Neural cell (in vitro differentiated cells): ENCODE results near the gene OSBPL9. TPM values are rescaled to one million over a fixed set of nuclear protein-coding genes. Genes with fewer than 3 reads are reported as not detected.

Experiments used
- H2AFZ ChIP-seq: fragments of 200-600, 300-800 bp; sonication (generic), shearing (Covaris generic); 2 replicates; pipeline ENCODE4 v1.6.0; 2014; ENCODE audit warnings: low read depth, mild to moderate bottlenecking, antibody characterized with exemption, low read length, moderate library complexity
- H3F3A ChIP-seq: fragments of 200-600 bp; shearing (Covaris generic); 2 replicates; pipeline ENCODE4 v1.6.1; 2016; ENCODE audit warnings: mild to moderate bottlenecking, moderate library complexity, mixed read lengths, antibody characterized with exemption, low read length; ENCODE audit not compliant: insufficient read depth, poor library complexity, severe bottlenecking
- H3K27ac ChIP-seq: fragments of 200-600, 300-800 bp; sonication (generic), shearing (Covaris generic); 2 replicates; pipeline ENCODE4 v1.5.1; 2014; ENCODE audit warnings: mild to moderate bottlenecking, low read length, moderate library complexity
- H3K27me3 ChIP-seq: fragments of 300-800, 200-600 bp; sonication (generic), shearing (Covaris generic); 2 replicates; pipeline ENCODE4 v1.6.0; 2014; ENCODE audit warnings: mild to moderate bottlenecking, low read depth, low read length, moderate library complexity; ENCODE audit not compliant: insufficient read depth
- H3K36me3 ChIP-seq: fragments of 300-800, 200-600 bp; sonication (generic), shearing (Covaris generic); 2 replicates; pipeline ENCODE4 v1.5.1; 2014; ENCODE audit warnings: mild to moderate bottlenecking, antibody characterized with exemption, low read length, moderate library complexity; ENCODE audit not compliant: insufficient read depth
- H3K4me2 ChIP-seq: fragments of 300-800, 200-600 bp; sonication (generic), shearing (Covaris generic); 2 replicates; pipeline ENCODE4 v1.6.0; 2014; ENCODE audit warnings: mild to moderate bottlenecking, low read length
- H3K4me3 ChIP-seq: fragments of 300-800, 200-600 bp; sonication (generic), shearing (Covaris generic); 2 replicates; pipeline ENCODE4 v1.5.1; 2014; ENCODE audit warnings: mild to moderate bottlenecking, low read length, moderate library complexity
- H3K79me2 ChIP-seq: fragments of 200-600 bp; shearing (Covaris generic); replicated peaks from 2 replicates; pipeline ENCODE4 v1.6.0; 2014; ENCODE audit warnings: mild to moderate bottlenecking, low read length, moderate library complexity; ENCODE audit not compliant: insufficient read depth
- H3K9ac ChIP-seq: fragments of 300-800, 200-600 bp; sonication (generic), shearing (Covaris generic); 2 replicates; pipeline ENCODE4 v1.6.1; 2016; ENCODE audit warnings: mild to moderate bottlenecking, low read length, mixed read lengths
- H3K9me2 ChIP-seq: fragments of 200-600 bp; shearing (Covaris generic); 2 replicates; pipeline ENCODE4 v1.6.1; 2016; ENCODE audit warnings: mild to moderate bottlenecking, low read length, mixed read lengths; ENCODE audit not compliant: insufficient read depth
- H3K9me3 ChIP-seq: fragments of 200-600, 300-800 bp; sonication (generic), shearing (Covaris generic); 2 replicates; pipeline ENCODE4 v1.6.1; 2016; ENCODE audit warnings: mild to moderate bottlenecking, mixed run types, low read length, moderate library complexity, mixed read lengths
- H4K20me1 ChIP-seq: fragments of 200-600 bp; shearing (Covaris generic); 2 replicates; pipeline ENCODE4 v1.6.1; 2016; ENCODE audit warnings: mild to moderate bottlenecking, mixed run types; ENCODE audit not compliant: insufficient read depth
- EP300 ChIP-seq: fragments of 450-650 bp; conservative IDR thresholded peaks from 2 replicates; pipeline ENCODE4 v1.6.1; 2014; ENCODE audit warnings: antibody characterized with exemption, mild to moderate bottlenecking, moderate library complexity; ENCODE audit not compliant: poor library complexity, severe bottlenecking
- EZH2 ChIP-seq: fragments of 200-600, 300-800 bp; shearing (Covaris generic), sonication (generic); IDR thresholded peaks from 2 replicates; pipeline ENCODE4 v1.6.1; 2014; ENCODE audit warnings: antibody characterized with exemption, low read length, borderline replicate concordance, mild to moderate bottlenecking; ENCODE audit not compliant: insufficient read depth, poor library complexity, severe bottlenecking
- MXI1 ChIP-seq: fragments of 450-650 bp; conservative IDR thresholded peaks from 2 replicates; pipeline ENCODE4 v1.6.1; 2014; ENCODE audit warnings: antibody characterized with exemption, mild to moderate bottlenecking; ENCODE audit not compliant: poor library complexity, severe bottlenecking
- POLR2AphosphoS5 ChIP-seq: IDR thresholded peaks from 2 replicates; pipeline ENCODE4 v1.6.1; 2012
- RAD21 ChIP-seq: fragments of 450-650 bp; conservative IDR thresholded peaks from 2 replicates; pipeline ENCODE4 v1.6.1; 2014; ENCODE audit warnings: antibody characterized with exemption, mild to moderate bottlenecking, moderate library complexity
- SMC3 ChIP-seq: fragments of 450-650 bp; conservative IDR thresholded peaks from 2 replicates; pipeline ENCODE4 v1.6.1; 2014; ENCODE audit warnings: antibody characterized with exemption, mild to moderate bottlenecking, moderate library complexity; ENCODE audit not compliant: poor library complexity
- TAF1 ChIP-seq: IDR thresholded peaks from 2 replicates; pipeline ENCODE4 v1.6.1; 2012; ENCODE audit warnings: low read depth
- polyA plus RNA-seq: library from polyadenylated mRNA; depleted of rRNA; stranded (reverse); fragments of >200 nt; gene quantifications from 2 replicates; pipeline ENCODE4 v1.2.3, GENCODE V29; 2014
- TF ChIP-seq, protein P1 (sequence below): fragments of 450-650 bp; IDR thresholded peaks from 2 replicates; pipeline ENCODE4 v1.5.1; 2014; ENCODE audit warnings: antibody characterized with exemption, mild to moderate bottlenecking, moderate library complexity; ENCODE audit not compliant: poor library complexity, severe bottlenecking

The OSBPL9 gene
- polyA plus RNA-seq, 1 donor from 2014 or later, result 117 TPM

DNA sequence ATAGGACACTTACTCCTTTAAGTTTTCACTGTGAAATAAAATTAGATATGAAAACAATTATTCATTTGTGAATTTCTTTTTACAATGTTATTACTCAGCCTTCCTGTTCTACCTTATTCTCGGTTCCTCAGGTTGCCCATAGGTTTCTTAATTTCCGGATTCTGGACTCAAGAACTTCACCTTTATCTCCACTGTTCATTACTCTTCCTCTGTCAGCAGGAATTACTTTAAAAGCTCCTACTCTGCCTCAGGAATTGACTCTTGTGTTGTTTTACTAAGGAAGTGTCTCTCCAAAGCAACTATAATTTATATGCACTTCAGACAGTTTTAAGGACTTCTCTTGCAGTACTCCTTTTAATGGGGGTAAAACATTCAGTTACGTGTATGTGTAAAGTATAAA is 123.8 kb downstream of the OSBPL9 start:
- Histone ChIP-seq H3K36me3 (no peaks in the 10 kb centered on the region), H3F3A (no peaks in the 10 kb centered on the region), H3K9me3 (no peaks in the 10 kb centered on the region), H3K9ac (no peak overlapping the region), H3K4me2 (no peak overlapping the region), H3K27ac (no peak overlapping the region), H3K9me2 (no peaks in the 10 kb centered on the region), H4K20me1 (no peaks in the 10 kb centered on the region), H3K4me3 (no peak overlapping the region), H3K27me3 (no peaks in the 10 kb centered on the region), H2AFZ (no peak overlapping the region), H3K79me2 (peaks cover 23% of the 10 kb centered on the region)
- no peak for TF ChIP-seq EP300
- no peak for TF ChIP-seq SMC3
- TF ChIP-seq, protein P1, sequence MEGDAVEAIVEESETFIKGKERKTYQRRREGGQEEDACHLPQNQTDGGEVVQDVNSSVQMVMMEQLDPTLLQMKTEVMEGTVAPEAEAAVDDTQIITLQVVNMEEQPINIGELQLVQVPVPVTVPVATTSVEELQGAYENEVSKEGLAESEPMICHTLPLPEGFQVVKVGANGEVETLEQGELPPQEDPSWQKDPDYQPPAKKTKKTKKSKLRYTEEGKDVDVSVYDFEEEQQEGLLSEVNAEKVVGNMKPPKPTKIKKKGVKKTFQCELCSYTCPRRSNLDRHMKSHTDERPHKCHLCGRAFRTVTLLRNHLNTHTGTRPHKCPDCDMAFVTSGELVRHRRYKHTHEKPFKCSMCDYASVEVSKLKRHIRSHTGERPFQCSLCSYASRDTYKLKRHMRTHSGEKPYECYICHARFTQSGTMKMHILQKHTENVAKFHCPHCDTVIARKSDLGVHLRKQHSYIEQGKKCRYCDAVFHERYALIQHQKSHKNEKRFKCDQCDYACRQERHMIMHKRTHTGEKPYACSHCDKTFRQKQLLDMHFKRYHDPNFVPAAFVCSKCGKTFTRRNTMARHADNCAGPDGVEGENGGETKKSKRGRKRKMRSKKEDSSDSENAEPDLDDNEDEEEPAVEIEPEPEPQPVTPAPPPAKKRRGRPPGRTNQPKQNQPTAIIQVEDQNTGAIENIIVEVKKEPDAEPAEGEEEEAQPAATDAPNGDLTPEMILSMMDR, result no peak
- no peak for TF ChIP-seq MXI1

DNA sequence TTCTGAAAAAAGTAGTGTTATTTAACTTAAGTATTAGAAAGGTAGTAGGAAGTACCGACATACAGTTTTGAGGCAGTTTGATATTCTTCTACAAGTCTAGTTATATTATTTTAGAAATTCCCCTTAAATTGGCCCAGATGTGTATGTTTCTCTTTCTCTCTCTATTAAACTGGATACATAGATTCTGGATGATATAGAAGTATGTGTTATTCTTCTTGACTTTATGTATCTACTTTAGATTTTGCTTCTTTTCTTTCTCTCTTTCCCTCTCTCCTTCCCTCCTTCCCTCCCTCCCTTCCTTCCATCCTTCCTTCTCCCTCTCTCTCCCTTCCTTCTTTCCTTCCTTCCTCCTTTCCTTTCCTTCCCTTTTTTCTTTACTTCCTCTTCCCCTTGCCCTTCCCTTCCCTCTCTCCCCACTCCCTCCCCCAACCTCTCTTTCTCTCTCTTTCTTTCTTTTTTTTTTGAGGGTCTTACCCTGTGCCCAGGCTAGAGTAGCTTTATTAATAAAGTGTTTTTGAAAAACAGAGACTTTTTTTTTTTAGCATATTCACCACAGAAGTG is 124.3 kb downstream of the OSBPL9 start:
- TF ChIP-seq, protein P1, result no peak
- TF ChIP-seq RAD21 (no peak), EP300 (no peak)
- no peaks in the 10 kb centered on the region for H3F3A ChIP-seq
- no peaks in the 10 kb centered on the region for H3K9me3 ChIP-seq
- H3K27ac ChIP-seq, result no peak overlapping the region
- no peaks in the 10 kb centered on the region for H4K20me1 ChIP-seq
- H3K36me3 ChIP-seq, result no peaks in the 10 kb centered on the region
- no peaks in the 10 kb centered on the region for H3K27me3 ChIP-seq
- no peak overlapping the region for H3K9ac ChIP-seq
- H3K4me3 ChIP-seq, result no peak overlapping the region
- H3K9me2 ChIP-seq, result no peaks in the 10 kb centered on the region
- no peak overlapping the region for H3K4me2 ChIP-seq
- H3K79me2 ChIP-seq, result peaks cover 23% of the 10 kb centered on the region
- no peak overlapping the region for H2AFZ ChIP-seq

GRCh38 chr1:51744506-51745303 is 127.8 kb downstream of the OSBPL9 start:
- Histone ChIP-seq H3K27me3 (no peaks in the 10 kb centered on the region), H4K20me1 (no peaks in the 10 kb centered on the region), H3K9ac (no peak overlapping the region), H3K9me3 (no peaks in the 10 kb centered on the region), H2AFZ (no peak overlapping the region), H3K36me3 (no peaks in the 10 kb centered on the region), H3K27ac (no peak overlapping the region), H3K4me2 (no peak overlapping the region), H3K4me3 (no peak overlapping the region), H3F3A (no peaks in the 10 kb centered on the region), H3K79me2 (no peaks in the 10 kb centered on the region), H3K9me2 (no peaks in the 10 kb centered on the region)
- no peak for TF ChIP-seq POLR2AphosphoS5
- TF ChIP-seq EP300, result no peak
- TF ChIP-seq MXI1, result no peak
- TF ChIP-seq EZH2, result no peak
- no peak for TF ChIP-seq TAF1
- TF ChIP-seq, protein P1, result no peak
- no peak for TF ChIP-seq SMC3
- no peak for TF ChIP-seq RAD21
